ENCODE data around the gene ELAVL4. TPM values are rescaled to one million over a fixed set of nuclear protein-coding genes. Genes with fewer than 3 reads are reported as not detected.

Gene ELAVL4
- total RNA-seq, 2 experiments from 2014 or later: not detected

DNA sequence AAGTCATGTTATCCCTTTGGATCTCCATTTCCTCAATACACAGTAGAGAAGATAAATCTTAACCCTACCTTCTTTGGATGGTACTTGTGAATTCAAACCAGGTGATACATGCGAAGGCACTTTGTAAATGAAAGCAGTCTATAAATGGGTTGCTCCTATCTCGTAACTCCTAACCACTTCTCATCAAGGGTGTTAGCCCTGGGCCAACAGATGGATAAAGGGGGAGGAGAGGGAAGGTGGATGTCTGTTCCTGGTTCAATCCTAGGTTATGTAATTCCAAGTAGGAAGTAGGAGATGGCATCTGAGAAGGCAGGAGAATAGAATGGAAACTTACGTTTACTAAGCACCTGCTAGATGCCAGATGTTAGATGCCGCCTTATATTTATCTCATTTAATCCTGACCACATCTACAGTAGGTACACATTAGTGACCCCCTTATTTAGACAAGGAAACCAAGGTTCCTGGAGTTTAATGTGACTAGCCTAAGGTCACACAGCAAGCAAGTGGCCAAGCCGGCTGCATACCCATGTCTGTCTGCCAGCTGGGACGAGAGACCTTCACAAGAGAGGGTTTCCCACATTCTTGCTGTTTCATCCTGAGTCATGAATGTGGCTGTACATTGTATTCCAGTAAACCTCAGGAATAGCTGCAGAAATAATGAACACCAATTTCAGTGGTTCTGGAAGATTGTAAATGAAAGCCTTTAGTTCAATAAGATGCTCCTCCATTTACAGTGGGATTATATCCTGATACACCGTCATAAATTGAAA, 47.7 kb downstream of the ELAVL4 start:
- H3K4me3 ChIP-seq (ENCODE audit: low read length): no peak overlapping the region
- ChIA-PET POLR2A (no interaction called here), CTCF (no interaction called here)
- intact Hi-C loops (cut with DNase I, micrococcal nuclease): no loop called here
- no peaks in the 10 kb centered on the region for H3K4me1 ChIP-seq (ENCODE audit: insufficient read depth, low read length)
- no peak overlapping the region for H3K27ac ChIP-seq (ENCODE audit: low read depth in 1 of 2, low read length in 2 of 2)
- no peak for DNase-seq
- TF ChIP-seq, protein P1, sequence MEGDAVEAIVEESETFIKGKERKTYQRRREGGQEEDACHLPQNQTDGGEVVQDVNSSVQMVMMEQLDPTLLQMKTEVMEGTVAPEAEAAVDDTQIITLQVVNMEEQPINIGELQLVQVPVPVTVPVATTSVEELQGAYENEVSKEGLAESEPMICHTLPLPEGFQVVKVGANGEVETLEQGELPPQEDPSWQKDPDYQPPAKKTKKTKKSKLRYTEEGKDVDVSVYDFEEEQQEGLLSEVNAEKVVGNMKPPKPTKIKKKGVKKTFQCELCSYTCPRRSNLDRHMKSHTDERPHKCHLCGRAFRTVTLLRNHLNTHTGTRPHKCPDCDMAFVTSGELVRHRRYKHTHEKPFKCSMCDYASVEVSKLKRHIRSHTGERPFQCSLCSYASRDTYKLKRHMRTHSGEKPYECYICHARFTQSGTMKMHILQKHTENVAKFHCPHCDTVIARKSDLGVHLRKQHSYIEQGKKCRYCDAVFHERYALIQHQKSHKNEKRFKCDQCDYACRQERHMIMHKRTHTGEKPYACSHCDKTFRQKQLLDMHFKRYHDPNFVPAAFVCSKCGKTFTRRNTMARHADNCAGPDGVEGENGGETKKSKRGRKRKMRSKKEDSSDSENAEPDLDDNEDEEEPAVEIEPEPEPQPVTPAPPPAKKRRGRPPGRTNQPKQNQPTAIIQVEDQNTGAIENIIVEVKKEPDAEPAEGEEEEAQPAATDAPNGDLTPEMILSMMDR (IDR thresholded peaks at IDR 0.05): no peak
- Mint-ChIP-seq H3K4me1 (ENCODE audit: low read depth) (no peaks in the 10 kb centered on the region), H3K36me3 (ENCODE audit: low read depth) (no peaks in the 10 kb centered on the region), H3K27me3 (no peaks in the 10 kb centered on the region), H3K4me3 (no peak overlapping the region), H3K9me3 (no peaks in the 10 kb centered on the region), H3K27ac (no peak overlapping the region)
- H3K9me3 ChIP-seq (ENCODE audit: control insufficient read depth in 1 of 2, insufficient read depth in 1 of 2, low read length in 2 of 2): no peaks in the 10 kb centered on the region
- no peak for ATAC-seq (ENCODE audit: poor library complexity)
- H3K27me3 ChIP-seq (ENCODE audit: control insufficient read depth in 1 of 2, insufficient read depth in 2 of 2, low read length in 2 of 2): no peaks in the 10 kb centered on the region
- no peaks in the 10 kb centered on the region for H3K36me3 ChIP-seq (ENCODE audit: insufficient read depth, low read length)

DNA sequence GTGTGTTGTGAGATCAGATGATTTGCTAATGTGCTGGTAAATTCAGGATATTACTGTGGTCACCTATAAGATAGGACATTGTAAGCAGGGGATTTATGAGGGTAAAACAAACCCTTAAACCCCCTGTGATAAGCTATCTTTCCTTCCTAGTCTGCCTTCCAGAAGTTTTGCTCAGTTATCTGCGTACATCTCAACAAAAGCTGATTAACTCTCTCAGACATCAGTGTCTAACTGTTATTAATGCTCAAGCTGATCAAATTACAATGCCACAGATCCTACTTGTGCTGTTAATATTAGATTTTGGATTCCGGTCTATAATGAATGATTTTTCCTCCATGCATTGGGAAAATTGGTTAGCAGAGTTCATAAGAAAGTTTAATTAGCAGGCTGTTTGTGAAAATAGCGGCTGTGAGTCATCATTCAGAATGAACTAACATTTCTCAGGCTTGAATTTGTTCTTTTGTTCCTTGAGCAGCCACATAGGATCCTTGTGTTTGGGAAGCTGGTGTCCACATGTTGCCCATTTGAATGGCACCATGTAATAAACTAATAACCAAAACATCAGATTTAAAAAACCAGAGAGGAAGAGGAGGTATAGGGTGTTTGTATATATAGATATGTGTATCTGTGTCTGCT, 48.7 kb downstream of the ELAVL4 start:
- Histone ChIP-seq H3K4me3 (ENCODE audit: low read length) (no peak overlapping the region), H3K36me3 (ENCODE audit: insufficient read depth, low read length) (no peaks in the 10 kb centered on the region), H3K27ac (ENCODE audit: low read depth in 1 of 2, low read length in 2 of 2) (no peak overlapping the region), H3K4me1 (ENCODE audit: insufficient read depth, low read length) (no peaks in the 10 kb centered on the region), H3K9me3 (ENCODE audit: control insufficient read depth in 1 of 2, insufficient read depth in 1 of 2, low read length in 2 of 2) (no peaks in the 10 kb centered on the region), H3K27me3 (ENCODE audit: control insufficient read depth in 1 of 2, insufficient read depth in 2 of 2, low read length in 2 of 2) (no peaks in the 10 kb centered on the region)
- DNase-seq: no peak
- H3K4me1 Mint-ChIP-seq (ENCODE audit: low read depth): no peaks in the 10 kb centered on the region
- no peaks in the 10 kb centered on the region for H3K9me3 Mint-ChIP-seq
- TF ChIP-seq, protein P1 (IDR thresholded peaks at IDR 0.05): no peak
- no peak for ATAC-seq (ENCODE audit: poor library complexity)
- intact Hi-C loops (cut with DNase I, micrococcal nuclease): no loop called here
- POLR2A ChIA-PET: no interaction called here
- H3K36me3 Mint-ChIP-seq (ENCODE audit: low read depth): no peaks in the 10 kb centered on the region
- H3K27ac Mint-ChIP-seq: no peak overlapping the region
- CTCF ChIA-PET: no interaction called here
- no peaks in the 10 kb centered on the region for H3K27me3 Mint-ChIP-seq
- no peak overlapping the region for H3K4me3 Mint-ChIP-seq

DNA sequence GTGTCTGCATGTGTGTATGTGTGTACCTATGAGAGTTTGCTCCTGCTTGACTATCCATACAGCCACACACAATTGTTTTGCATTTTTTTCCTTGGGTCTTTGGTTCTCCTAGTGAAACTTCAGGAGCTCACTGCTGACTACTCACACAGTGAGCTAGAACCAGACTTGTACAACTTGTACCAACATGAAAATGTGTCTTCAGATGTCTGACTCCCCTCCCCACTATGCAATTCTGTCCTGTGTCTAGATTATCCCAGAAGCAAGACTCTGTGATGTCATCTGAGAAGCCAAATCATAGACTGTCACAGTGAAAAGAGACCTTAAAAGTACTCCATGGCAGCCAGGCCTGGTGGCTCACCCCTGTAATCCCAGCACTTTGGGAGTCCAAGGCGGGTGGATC, 49.7 kb downstream of the ELAVL4 start:
- H3K27me3 ChIP-seq (ENCODE audit: control insufficient read depth in 1 of 2, insufficient read depth in 2 of 2, low read length in 2 of 2): no peaks in the 10 kb centered on the region
- H3K27ac Mint-ChIP-seq: no peak overlapping the region
- H3K9me3 Mint-ChIP-seq: no peaks in the 10 kb centered on the region
- no peaks in the 10 kb centered on the region for H3K9me3 ChIP-seq (ENCODE audit: control insufficient read depth in 1 of 2, insufficient read depth in 1 of 2, low read length in 2 of 2)
- TF ChIP-seq, protein P1 (IDR thresholded peaks at IDR 0.05): no peak
- H3K36me3 ChIP-seq (ENCODE audit: insufficient read depth, low read length): no peaks in the 10 kb centered on the region
- ChIA-PET CTCF (no interaction called here), POLR2A (no interaction called here)
- no peak for DNase-seq
- no peak overlapping the region for H3K4me3 Mint-ChIP-seq
- no peaks in the 10 kb centered on the region for H3K4me1 ChIP-seq (ENCODE audit: insufficient read depth, low read length)
- no peaks in the 10 kb centered on the region for H3K4me1 Mint-ChIP-seq (ENCODE audit: low read depth)
- intact Hi-C loops (cut with DNase I, micrococcal nuclease): no loop called here
- no peak for ATAC-seq (ENCODE audit: poor library complexity)
- H3K27me3 Mint-ChIP-seq: no peaks in the 10 kb centered on the region
- no peak overlapping the region for H3K27ac ChIP-seq (ENCODE audit: low read depth in 1 of 2, low read length in 2 of 2)
- H3K36me3 Mint-ChIP-seq (ENCODE audit: low read depth): no peaks in the 10 kb centered on the region
- no peak overlapping the region for H3K4me3 ChIP-seq (ENCODE audit: low read length)
